ENCODE measurements around the gene TUBB8B. TPM values are rescaled to one million over a fixed set of nuclear protein-coding genes. Genes with fewer than 3 reads are reported as not detected.
A peak's percentile ranks its signal among the peaks of the same experiment; 100 is the strongest.
"Not testable (repeated sequence)": the region's sequence is repeated elsewhere in the genome, so short reads cannot be mapped to it uniquely, and the experiment has no call there.

Gene TUBB8B
- total RNA-seq (ENCODE audit: low replicate concordance) = 0.36 TPM in 1 of 2 replicates, not detected in the other
- long read RNA-seq = 0 reads

- H3K9me3 Mint-ChIP-seq, H3K36me3 Mint-ChIP-seq, H3K4me3 Mint-ChIP-seq: not testable (repeated sequence)
Observed at GRCh38 chr18:49176-49665, at the start of gene TUBB8B. Gene TUBB8B (minus strand): TSS chr18:49615. CDS start chr18:49557, 58 bp downstream.

GRCh38 chr18:97252-97914 lies 48.0 kb upstream of the TUBB8B start:
- TF ChIP-seq CTCF (conservative IDR thresholded peaks at IDR 0.05) = peak; percentile 55
- not testable (repeated sequence) for H3K9me3 Mint-ChIP-seq; H3K27ac Mint-ChIP-seq; H3K27me3 Mint-ChIP-seq; H3K4me1 Mint-ChIP-seq (ENCODE audit: unreplicated experiment); H3K4me3 Mint-ChIP-seq; H3K36me3 Mint-ChIP-seq; DNase-seq (ENCODE audit: extremely low spot score, unreplicated experiment)

More at GRCh38 chr18:49176-49665, at the start of gene TUBB8B:
- H3K4me1 Mint-ChIP-seq (ENCODE audit: unreplicated experiment); H3K27ac Mint-ChIP-seq; H3K27me3 Mint-ChIP-seq; DNase-seq (ENCODE audit: extremely low spot score, unreplicated experiment): not testable (repeated sequence)

GRCh38 chr18:96767-97131 lies 47.3 kb upstream of the TUBB8B start:
- peak; percentile 49 for TF ChIP-seq CTCF (conservative IDR thresholded peaks at IDR 0.05)
- H3K9me3 Mint-ChIP-seq; H3K27ac Mint-ChIP-seq; DNase-seq (ENCODE audit: extremely low spot score, unreplicated experiment); H3K36me3 Mint-ChIP-seq; H3K4me3 Mint-ChIP-seq; H3K4me1 Mint-ChIP-seq (ENCODE audit: unreplicated experiment); H3K27me3 Mint-ChIP-seq: not testable (repeated sequence)

- not testable (repeated sequence) for H3K27ac Mint-ChIP-seq; DNase-seq (ENCODE audit: extremely low spot score, unreplicated experiment); H3K27me3 Mint-ChIP-seq; H3K36me3 Mint-ChIP-seq; H3K9me3 Mint-ChIP-seq; H3K4me1 Mint-ChIP-seq (ENCODE audit: unreplicated experiment)
- H3K4me3 Mint-ChIP-seq = peak overlapping the region; percentile 3
Observed at GRCh38 chr18:96101-96766, 46.8 kb upstream of the TUBB8B start.

GRCh38 chr18:95580-95979 lies 46.2 kb upstream of the TUBB8B start:
- H3K36me3 Mint-ChIP-seq; H3K27ac Mint-ChIP-seq; DNase-seq (ENCODE audit: extremely low spot score, unreplicated experiment); H3K4me1 Mint-ChIP-seq (ENCODE audit: unreplicated experiment); H3K9me3 Mint-ChIP-seq; H3K4me3 Mint-ChIP-seq; H3K27me3 Mint-ChIP-seq: not testable (repeated sequence)

- H3K36me3 Mint-ChIP-seq, H3K27me3 Mint-ChIP-seq, H3K4me3 Mint-ChIP-seq: not testable (repeated sequence)
Observed at GRCh38 chr18:93897-94408, 44.5 kb upstream of the TUBB8B start.

GRCh38 chr18:91561-91960 lies 42.1 kb upstream of the TUBB8B start:
- H3K9me3 Mint-ChIP-seq; H3K4me1 Mint-ChIP-seq (ENCODE audit: unreplicated experiment); H3K36me3 Mint-ChIP-seq; H3K27me3 Mint-ChIP-seq; H3K4me3 Mint-ChIP-seq; DNase-seq (ENCODE audit: extremely low spot score, unreplicated experiment); H3K27ac Mint-ChIP-seq: not testable (repeated sequence)
- peak; percentile 42 for TF ChIP-seq CTCF (conservative IDR thresholded peaks at IDR 0.05)

More at GRCh38 chr18:93897-94408, 44.5 kb upstream of the TUBB8B start:
- H3K9me3 Mint-ChIP-seq; H3K4me1 Mint-ChIP-seq (ENCODE audit: unreplicated experiment); H3K27ac Mint-ChIP-seq; DNase-seq (ENCODE audit: extremely low spot score, unreplicated experiment): not testable (repeated sequence)

- H3K36me3 Mint-ChIP-seq; H3K4me1 Mint-ChIP-seq (ENCODE audit: unreplicated experiment); H3K27ac Mint-ChIP-seq; H3K4me3 Mint-ChIP-seq; H3K9me3 Mint-ChIP-seq; DNase-seq (ENCODE audit: extremely low spot score, unreplicated experiment); H3K27me3 Mint-ChIP-seq: not testable (repeated sequence)
Observed at GRCh38 chr18:90396-91193, 41.2 kb upstream of the TUBB8B start.

- H3K4me3 Mint-ChIP-seq; DNase-seq (ENCODE audit: extremely low spot score, unreplicated experiment); H3K27me3 Mint-ChIP-seq; H3K36me3 Mint-ChIP-seq; H3K9me3 Mint-ChIP-seq; H3K4me1 Mint-ChIP-seq (ENCODE audit: unreplicated experiment); H3K27ac Mint-ChIP-seq: not testable (repeated sequence)
Observed at GRCh38 chr18:89124-89523, 39.7 kb upstream of the TUBB8B start.

- not testable (repeated sequence) for H3K9me3 Mint-ChIP-seq, H3K27ac Mint-ChIP-seq, H3K4me3 Mint-ChIP-seq
Observed at GRCh38 chr18:84801-85200, 35.4 kb upstream of the TUBB8B start.

More at GRCh38 chr18:84801-85200, 35.4 kb upstream of the TUBB8B start:
- not testable (repeated sequence) for H3K27me3 Mint-ChIP-seq; DNase-seq (ENCODE audit: extremely low spot score, unreplicated experiment); H3K36me3 Mint-ChIP-seq; H3K4me1 Mint-ChIP-seq (ENCODE audit: unreplicated experiment)
